Epithelial cell of proximal tubule (primary cell): ENCODE results near the gene PYGB. TPM values are rescaled to one million over a fixed set of nuclear protein-coding genes. Genes with fewer than 3 reads are reported as not detected.

Experiments
- DNase-seq: peaks from one replicate; pipeline ENCODE4 v3.0.0-alpha.2; 2011; ENCODE audit warnings: low read depth
- H3K4me3 ChIP-seq: 2 replicates; pipeline ENCODE4 v1.5.1; 2011; ENCODE audit warnings: low read depth, mild to moderate bottlenecking, low read length
- total RNA-seq: library from RNA; depleted of rRNA; stranded (reverse); fragments of >200 nt; gene quantifications from 2 replicates; pipeline ENCODE4 v1.2.3, GENCODE V29; 2015
- TF ChIP-seq, protein P1 (sequence below): conservative IDR thresholded peaks from 2 replicates; pipeline ENCODE4 v1.5.1; 2012; ENCODE audit warnings: low read depth, mild to moderate bottlenecking, low read length

The PYGB gene
- total RNA-seq, 1 donor from 2014 or later, result 145 TPM

DNA sequence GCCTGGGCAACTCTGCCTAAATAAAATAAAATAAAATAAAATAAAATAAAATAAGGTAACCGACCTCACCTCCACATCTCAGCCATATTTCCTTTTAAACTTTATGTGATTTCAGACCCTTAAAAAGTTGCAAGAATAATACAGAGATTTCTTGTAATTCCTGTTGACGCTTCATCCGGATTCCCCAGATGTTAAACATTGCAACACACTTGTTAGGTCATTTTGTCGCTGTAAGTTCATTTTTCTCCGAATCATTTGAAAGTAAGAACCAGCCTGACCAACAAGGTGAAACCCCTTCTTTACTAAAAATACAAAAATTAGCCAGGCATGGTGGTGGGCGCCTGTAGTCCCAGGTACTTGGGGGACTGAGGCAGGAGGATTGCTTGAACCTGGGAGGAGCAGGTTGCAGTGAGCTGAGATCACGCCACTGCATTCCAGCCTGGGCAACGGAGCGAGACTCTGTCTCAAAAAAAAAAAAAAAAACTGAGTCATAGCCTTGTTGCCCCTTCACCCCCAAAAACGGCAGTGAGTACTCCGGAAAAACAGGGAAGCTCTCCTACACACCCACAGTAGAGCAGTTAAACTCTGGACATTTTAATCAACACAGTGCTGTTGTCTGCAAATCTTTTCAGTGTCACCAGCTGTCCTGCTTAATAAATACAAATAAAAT lies 5.9 kb downstream of the PYGB start:
- H3K4me3 ChIP-seq, result no peak overlapping the region
- DNase-seq, result peak; percentile 52
- TF ChIP-seq, protein P1, sequence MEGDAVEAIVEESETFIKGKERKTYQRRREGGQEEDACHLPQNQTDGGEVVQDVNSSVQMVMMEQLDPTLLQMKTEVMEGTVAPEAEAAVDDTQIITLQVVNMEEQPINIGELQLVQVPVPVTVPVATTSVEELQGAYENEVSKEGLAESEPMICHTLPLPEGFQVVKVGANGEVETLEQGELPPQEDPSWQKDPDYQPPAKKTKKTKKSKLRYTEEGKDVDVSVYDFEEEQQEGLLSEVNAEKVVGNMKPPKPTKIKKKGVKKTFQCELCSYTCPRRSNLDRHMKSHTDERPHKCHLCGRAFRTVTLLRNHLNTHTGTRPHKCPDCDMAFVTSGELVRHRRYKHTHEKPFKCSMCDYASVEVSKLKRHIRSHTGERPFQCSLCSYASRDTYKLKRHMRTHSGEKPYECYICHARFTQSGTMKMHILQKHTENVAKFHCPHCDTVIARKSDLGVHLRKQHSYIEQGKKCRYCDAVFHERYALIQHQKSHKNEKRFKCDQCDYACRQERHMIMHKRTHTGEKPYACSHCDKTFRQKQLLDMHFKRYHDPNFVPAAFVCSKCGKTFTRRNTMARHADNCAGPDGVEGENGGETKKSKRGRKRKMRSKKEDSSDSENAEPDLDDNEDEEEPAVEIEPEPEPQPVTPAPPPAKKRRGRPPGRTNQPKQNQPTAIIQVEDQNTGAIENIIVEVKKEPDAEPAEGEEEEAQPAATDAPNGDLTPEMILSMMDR, result no peak

DNA sequence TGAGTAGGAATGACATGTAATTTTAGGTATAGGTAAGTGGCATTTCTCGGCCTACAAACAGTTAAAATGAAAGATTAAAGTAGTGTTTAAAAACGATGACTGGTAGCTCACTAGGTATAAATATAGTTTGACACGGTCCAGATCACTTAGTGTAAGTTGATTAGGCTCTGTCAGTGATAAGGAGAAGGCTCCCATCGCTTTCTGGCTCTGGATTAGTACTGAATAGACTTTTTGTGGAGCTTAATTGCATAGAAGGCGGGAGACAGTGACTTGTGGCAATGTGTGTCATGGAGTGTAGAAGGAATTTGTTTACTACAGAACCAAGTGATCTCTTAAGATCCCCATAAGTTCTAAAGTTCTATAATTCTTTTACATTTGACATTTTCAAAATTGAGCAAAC lies 6.7 kb downstream of the PYGB start:
- H3K4me3 ChIP-seq, result no peak overlapping the region
- TF ChIP-seq, protein P1, result no peak
- DNase-seq, result no peak

DNA sequence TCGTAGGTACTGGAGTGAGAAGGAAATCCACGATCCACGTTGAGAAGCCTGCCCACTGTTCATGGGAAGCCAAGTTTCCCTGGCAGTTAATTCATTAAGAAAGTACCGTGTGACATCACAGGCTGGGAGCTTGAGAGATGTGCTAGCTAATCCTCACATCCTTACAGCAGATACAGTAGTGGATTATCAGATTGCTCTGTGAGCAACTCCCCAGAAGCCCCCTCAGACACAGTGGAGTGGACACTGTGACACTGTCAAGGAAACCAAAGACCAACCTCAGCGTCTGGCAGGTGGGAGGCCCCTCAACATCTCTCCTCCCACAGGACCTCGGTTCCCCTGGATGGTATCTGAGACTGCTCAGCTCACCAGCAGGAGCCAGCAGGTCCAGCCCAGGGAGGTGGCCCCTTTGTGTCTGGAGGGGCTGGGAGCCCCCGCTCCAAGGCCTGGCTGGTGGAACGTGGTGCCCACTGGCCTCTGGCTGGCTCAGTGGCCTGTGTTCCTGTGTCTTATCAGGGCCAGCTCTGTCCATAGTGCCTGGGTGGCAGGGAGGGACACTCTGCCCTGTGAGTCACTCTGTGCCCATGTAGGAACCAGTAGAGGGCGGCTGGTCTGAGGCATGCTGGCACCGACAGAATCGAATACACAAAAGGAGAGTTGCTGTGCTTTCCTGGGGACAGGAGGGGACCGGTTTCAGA lies 7.2 kb downstream of the PYGB start:
- no peak overlapping the region for H3K4me3 ChIP-seq
- DNase-seq, result no peak
- TF ChIP-seq, protein P1, result peak; percentile 48

DNA sequence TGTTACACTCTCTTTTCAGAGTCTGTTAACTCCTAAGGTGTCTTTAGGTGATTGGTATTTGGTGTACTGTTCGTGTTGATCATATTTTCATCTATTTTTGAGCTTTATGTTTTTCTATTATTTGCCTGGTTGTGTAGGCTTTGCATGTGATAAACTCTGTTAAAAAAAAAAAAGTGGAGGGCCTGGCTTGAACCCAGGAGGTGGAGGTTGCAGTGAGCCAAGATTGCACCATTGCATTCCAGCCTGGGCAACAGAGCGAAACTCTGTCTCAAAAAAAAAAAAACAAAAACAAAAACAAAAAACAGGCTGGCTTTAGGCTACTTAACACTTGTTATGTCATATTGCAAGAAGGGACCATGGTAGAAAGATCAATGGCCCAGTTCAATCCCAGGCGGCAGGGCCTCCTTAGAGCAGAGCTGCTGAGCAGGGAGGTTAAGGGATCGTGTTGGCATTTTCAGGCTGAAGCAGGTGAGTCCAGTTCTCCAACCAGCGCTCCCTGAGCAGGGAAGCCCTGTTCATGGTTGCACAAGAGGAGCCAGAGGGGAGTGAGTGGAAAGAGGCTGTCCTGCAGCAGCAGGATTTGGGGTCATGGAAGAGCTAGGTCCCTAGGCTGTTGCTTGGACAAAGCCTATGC lies 8.5 kb downstream of the PYGB start:
- H3K4me3 ChIP-seq, result peak overlapping the region; percentile 18
- TF ChIP-seq, protein P1, result no peak

DNA sequence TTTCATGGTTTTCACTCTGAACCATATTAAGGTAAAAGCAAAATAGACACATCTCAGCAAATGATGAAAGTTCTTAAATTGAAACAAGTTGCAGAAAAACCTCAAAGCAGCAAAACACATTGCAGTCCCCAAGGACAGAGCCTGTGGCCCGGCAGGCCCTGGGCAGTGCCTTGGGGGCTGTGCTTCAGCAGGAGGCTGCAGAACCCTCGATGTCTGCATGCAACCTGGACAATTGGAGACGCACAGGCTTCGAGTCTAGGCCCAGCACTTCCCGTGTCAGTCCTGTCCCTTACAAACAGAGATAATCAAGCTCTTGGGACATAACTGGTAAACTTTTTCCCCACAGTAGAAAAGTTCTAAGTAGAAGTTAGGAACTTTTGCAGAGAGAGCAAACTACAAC lies 9.2 kb downstream of the PYGB start:
- no peak for DNase-seq
- TF ChIP-seq, protein P1, result no peak
- H3K4me3 ChIP-seq, result no peak overlapping the region

More for the DNA sequence above, 8.5 kb downstream of the PYGB start:
- DNase-seq, result no peak

DNA sequence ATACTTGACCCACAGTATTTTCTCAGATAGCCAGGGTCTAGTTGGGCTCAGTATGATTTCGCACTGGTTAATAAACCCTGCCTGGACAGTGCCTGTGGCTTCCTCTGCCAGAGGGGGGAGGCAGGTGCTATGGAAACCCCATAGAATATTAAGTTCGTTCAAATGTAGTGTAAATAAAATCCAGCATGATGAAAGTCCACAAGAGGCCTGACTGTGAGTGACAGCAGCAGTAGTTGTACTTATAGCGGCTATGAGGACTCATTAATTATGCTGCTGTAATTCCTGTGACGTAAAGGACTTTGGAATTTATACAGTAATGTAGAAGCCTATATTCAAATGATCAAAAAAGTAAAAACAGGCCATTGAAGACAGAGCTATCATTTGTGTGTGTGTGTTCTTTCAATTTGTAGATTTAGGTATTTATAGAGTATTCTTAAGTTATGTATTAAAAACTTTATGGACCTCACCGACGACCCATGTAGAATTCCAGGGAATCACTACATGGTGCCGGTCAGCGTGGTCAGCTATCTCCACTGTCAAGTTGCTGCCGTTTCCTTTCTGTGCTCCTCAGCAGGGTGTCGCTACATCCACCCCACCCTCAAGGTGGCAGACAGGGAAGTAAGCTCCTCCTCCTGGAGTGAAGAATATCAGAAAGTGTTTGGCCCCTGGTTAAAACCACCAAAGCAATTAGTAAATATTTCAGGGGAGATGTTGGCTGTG lies 10.0 kb downstream of the PYGB start:
- TF ChIP-seq, protein P1, result no peak
- H3K4me3 ChIP-seq, result no peak overlapping the region
- no peak for DNase-seq
